D721Med (cell line): ENCODE measurements around the gene SHB.

Experiments used
- DNase-seq: peaks from one replicate; pipeline ENCODE4 v3.0.0; 2011; ENCODE audit warnings: low spot score; ENCODE audit not compliant: insufficient read length
- FAIRE-seq: peaks from 2 replicates; lab custom pipeline; 2011; peaks lifted over from hg19 to GRCh38; lab: Jason Lieb, UNC
- CTCF ChIP-seq: IDR thresholded peaks from 2 replicates; pipeline ENCODE4 v1.5.1; 2012; ENCODE audit warnings: mild to moderate bottlenecking, control low read depth; ENCODE audit not compliant: insufficient read depth; ENCODE audit errors: missing control alignments

SHB gene

GRCh38 chr9:37938121-37938891 lies 130.7 kb downstream of the SHB start:
- DNase-seq (no peak), FAIRE-seq (no peak)
- no peak for TF ChIP-seq CTCF

GRCh38 chr9:37937366-37937765 lies 131.7 kb downstream of the SHB start:
- no peak for FAIRE-seq

GRCh38 chr9:37936965-37937364 lies 132.1 kb downstream of the SHB start:
- DNase-seq = peak; percentile 43
- TF ChIP-seq CTCF = no peak
- no peak for FAIRE-seq

More at GRCh38 chr9:37937366-37937765, 131.7 kb downstream of the SHB start:
- no peak for TF ChIP-seq CTCF
- no peak for DNase-seq

- no peak for DNase-seq
- no peak for TF ChIP-seq CTCF
- FAIRE-seq = no peak
Observed at GRCh38 chr9:37936376-37936775, 132.7 kb downstream of the SHB start.

GRCh38 chr9:37935096-37935495 lies 133.9 kb downstream of the SHB start:
- DNase-seq (no peak), FAIRE-seq (no peak)
- TF ChIP-seq CTCF = no peak

- no peak for FAIRE-seq
- no peak for DNase-seq
- TF ChIP-seq CTCF = no peak
Observed at GRCh38 chr9:37931592-37931991, 137.4 kb downstream of the SHB start.

- FAIRE-seq = no peak
- no peak for DNase-seq
- TF ChIP-seq CTCF = no peak
Observed at GRCh38 chr9:37929441-37929895, 139.6 kb downstream of the SHB start.
